SK-MEL-5 (cell line): Measurements from ENCODE around the gene FREY1. TPM values are rescaled to one million over a fixed set of nuclear protein-coding genes. Genes with fewer than 3 reads are reported as not detected.

ENCODE experiments used
- DNase-seq: peaks from one replicate; pipeline ENCODE4 v3.0.0-alpha.2; 2016; ENCODE audit warnings: low read depth, low spot score
- in situ Hi-C: cut with HindIII; loops from 2 replicates; pipeline ENCODE4 v1.10.0; 2016; ENCODE audit warnings: low sequenced_read_pairs, high pct_unique_total_duplicates, low pct_unique_long_range_greater_than_20kb
- total RNA-seq: library from RNA; depleted of rRNA; stranded (reverse); fragments of >200 nt; shearing (Covaris generic); gene quantifications from 2 replicates; pipeline ENCODE4 v1.2.3, GENCODE V29; 2014; rRNA removed

The FREY1 gene
- total RNA-seq, 1 experiment from 2014 or later, result 0.37 TPM

DNA sequence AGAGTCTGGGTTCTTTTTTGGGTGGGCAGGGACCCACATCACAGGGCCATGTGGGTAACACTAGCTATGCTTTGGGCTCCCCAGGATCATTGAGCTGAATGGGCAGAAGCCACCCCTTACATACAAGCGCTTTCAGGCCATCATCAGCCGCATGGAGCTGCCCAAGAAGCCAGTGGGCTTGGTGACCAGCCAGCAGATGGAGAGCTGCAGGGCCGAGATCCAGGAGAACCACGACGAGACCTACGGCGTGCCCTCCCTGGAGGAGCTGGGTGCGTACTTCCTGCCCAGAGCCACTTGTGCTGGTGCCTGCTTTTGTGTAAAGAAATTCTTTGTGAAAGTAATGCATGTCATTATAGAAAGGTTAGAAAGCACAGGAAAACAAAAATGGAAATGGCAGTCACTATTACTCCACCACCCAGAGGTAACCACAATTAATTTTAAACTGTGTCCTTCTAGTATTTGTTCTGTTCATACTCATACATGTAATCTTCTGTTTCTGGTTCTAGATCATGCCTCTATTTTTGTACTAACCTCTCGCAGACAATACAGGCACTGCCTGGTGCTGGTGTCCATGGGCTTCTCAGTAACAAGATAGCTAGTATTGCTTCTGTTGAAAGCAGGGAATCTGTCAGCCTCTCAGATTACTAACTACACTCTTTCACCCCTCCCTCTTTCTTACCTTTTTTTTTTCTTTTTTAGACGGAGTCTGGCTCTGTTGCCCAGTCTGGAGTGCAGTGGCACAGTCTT is 46.1 kb downstream of the FREY1 start:
- DNase-seq, result no peak
- in situ Hi-C loops, result no loop called here

DNA sequence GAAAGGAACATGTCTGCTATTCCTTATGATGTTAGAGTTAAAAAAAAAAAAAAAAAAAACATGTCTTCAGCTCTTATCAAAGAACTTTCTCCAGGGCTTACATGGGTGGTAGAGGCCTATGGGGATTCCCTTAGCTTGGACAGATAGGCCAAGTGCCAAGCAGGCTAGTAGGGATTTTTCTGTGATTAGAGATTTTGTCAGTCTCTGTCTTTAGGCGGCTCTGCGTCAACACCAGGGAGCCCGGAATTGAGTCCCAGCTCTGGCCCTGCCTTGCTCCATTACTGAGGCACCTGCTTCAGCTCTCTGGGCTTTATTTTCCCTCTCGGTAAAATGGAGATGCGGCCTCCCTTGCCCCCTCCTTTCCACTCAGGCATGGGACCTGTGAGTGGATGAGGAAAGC is 46.7 kb downstream of the FREY1 start:
- no peak for DNase-seq
- in situ Hi-C loops, result no loop called here

DNA sequence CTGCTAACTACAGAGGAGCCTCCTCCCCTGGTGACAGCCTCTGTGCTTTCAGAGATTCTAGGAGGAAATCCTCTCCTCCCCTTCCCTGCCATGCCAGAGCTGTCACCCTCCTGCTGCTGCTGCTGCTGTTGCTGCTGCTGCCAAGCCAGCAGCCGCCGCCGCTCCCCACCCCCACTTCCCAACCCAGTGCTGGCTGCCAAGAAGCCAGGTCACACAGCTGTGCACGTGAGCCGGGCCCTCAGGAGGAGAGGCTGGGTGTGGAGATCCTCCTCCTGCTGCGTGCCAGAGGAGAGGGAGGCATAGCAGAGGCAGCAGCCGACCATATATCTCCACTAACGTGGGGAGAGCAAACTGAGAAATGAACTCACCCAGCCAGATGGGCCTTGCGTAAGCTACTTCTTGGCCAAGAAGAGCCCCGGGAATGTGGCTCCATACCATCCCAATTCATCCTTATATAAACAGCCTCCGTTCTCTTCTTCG is 47.4 kb downstream of the FREY1 start:
- in situ Hi-C loops, result no loop called here
- DNase-seq, result no peak

DNA sequence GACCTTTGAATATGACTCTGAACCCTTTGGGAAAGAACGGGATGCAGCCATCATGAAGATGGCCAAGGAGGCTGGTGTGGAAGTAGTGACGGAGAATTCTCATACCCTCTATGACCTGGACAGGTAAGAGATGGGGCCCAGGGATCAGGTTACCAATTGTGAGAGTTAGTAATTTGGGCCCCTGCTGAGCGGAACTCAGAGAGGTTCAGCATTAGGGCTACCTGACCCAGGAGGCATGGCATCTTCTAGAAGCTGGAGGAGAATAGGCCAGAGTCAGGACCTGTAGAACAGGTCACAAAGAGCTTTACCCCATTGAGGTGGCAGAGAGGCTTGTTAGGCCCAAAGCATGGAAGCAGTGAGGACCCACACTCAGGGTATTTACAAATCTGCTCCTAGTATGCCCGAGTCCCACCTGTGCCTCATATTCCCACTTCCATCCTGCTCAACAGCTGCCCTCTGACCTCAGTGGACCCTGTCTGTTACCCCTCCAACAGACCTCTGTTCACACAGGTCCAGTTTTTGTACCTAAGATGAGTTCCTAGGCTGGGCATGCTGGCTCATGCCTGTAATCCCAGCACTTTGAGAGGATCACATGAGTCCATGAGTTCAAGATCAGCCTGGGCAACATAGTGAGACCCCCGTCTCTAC is 48.2 kb downstream of the FREY1 start:
- no peak for DNase-seq
- in situ Hi-C loops, result no loop called here

DNA sequence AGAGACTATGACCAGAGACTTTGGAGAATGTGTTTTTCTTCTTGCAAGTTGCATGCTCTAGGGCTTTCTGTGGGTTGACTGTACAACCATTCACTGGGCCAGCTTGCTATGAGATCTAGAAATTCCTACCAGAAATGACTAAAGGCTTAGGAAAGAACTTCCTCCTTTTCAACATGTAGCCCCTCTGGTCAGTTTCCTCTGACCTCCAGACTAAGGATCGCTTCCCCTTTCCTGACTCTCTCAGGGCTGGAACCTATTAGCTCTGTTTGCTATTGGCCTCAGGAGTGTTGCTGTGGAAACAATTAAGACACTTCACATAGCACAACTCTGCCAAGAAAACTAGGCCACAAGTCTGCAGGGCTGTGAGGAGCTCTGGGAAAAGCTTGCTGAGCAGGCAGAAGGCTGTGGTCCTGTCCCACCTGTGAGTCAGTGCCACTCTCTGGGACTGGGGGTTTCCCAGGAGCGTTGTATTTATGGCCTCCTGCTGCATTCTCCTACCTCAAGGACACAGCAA is 49.1 kb downstream of the FREY1 start:
- in situ Hi-C loops, result no loop called here
- DNase-seq, result no peak

Other genes with a start within 250 kb of the FREY1 start
- gene CHST1, start 241.6 kb downstream of the FREY1 start, total RNA-seq, result not detected in 2 replicates
- 2.2 and 2.5 TPM in 2 replicates for gene SLC35C1, start 102.1 kb downstream of the FREY1 start, total RNA-seq
- 5.1 and 5.4 TPM in 2 replicates for gene CRY2, start 59.8 kb downstream of the FREY1 start, total RNA-seq
- gene MAPK8IP1, start 21.6 kb downstream of the FREY1 start, total RNA-seq, result 14.3 and 16.1 TPM in 2 replicates
- 25.8 and 26.0 TPM in 2 replicates for gene PEX16, start 10.6 kb upstream of the FREY1 start, total RNA-seq
- 0.16 and 0.37 TPM in 2 replicates for gene LARGE2, start 15.4 kb upstream of the FREY1 start, total RNA-seq
- gene PHF21A, start 214.2 kb upstream of the FREY1 start, total RNA-seq, result 15.2 and 15.3 TPM in 2 replicates